Chondrocyte (in vitro differentiated cells): ENCODE data around the gene GLT1D1. TPM values are rescaled to one million over a fixed set of nuclear protein-coding genes. Genes with fewer than 3 reads are reported as not detected.

Experiments
- DNase-seq: peaks from one replicate; pipeline ENCODE4 v3.0.0; 2021; ENCODE audit warnings: mixed read lengths, low spot score
- H3K27ac Mint-ChIP-seq: one replicate; pipeline ENCODE4 v1.8.0; 2021; ENCODE audit warnings: mild to moderate bottlenecking, moderate library complexity, mixed read lengths; ENCODE audit not compliant: unreplicated experiment
- H3K27me3 Mint-ChIP-seq: 2 replicates; pipeline ENCODE4 v1.8.0; 2021; ENCODE audit warnings: low read depth, mixed read lengths
- H3K36me3 Mint-ChIP-seq: 2 replicates; pipeline ENCODE4 v1.8.0; 2021; ENCODE audit warnings: low read depth, mixed read lengths
- H3K4me1 Mint-ChIP-seq: 2 replicates; pipeline ENCODE4 v1.8.0; 2021; ENCODE audit warnings: low read depth, mild to moderate bottlenecking, mixed read lengths
- H3K4me3 Mint-ChIP-seq: one replicate; pipeline ENCODE4 v1.8.0; 2021; ENCODE audit warnings: mild to moderate bottlenecking, moderate library complexity, mixed read lengths; ENCODE audit not compliant: unreplicated experiment
- H3K9me3 Mint-ChIP-seq: 2 replicates; pipeline ENCODE4 v1.8.0; 2021; ENCODE audit warnings: low read depth, mixed read lengths
- CTCF ChIP-seq: fragments of 200-600 bp; sonication (generic); IDR thresholded peaks from 2 replicates; pipeline ENCODE4 v1.5.0; 2021; ENCODE audit warnings: antibody characterized with exemption, mild to moderate bottlenecking, moderate library complexity
- total RNA-seq: library from RNA; stranded (reverse); gene quantifications from 3 replicates; pipeline ENCODE4 v1.2.1, GENCODE V29; 2021

GLT1D1 gene
- total RNA-seq, 1 donor from 2014 or later, result 0.22 TPM

- no peak for TF ChIP-seq CTCF
- Mint-ChIP-seq H3K36me3 (no peaks in the 10 kb centered on the region), H3K4me3 (no peak overlapping the region), H3K4me1 (peaks cover 3% of the 10 kb centered on the region), H3K9me3 (no peaks in the 10 kb centered on the region), H3K27me3 (peaks cover 42% of the 10 kb centered on the region), H3K27ac (no peak overlapping the region)
- DNase-seq, result peak; percentile 18
These were observed 1.1 kb upstream of the GLT1D1 start for GRCh38 chr12:128852026-128852698.

GRCh38 chr12:128853600-128854197 is 421 bp downstream of the GLT1D1 start:
- H3K27ac Mint-ChIP-seq, result no peak overlapping the region
- DNase-seq, result peak; percentile 78

GRCh38 chr12:128856035-128856790 is 2.9 kb downstream of the GLT1D1 start:
- H3K27me3 Mint-ChIP-seq, result peaks cover 38% of the 10 kb centered on the region
- TF ChIP-seq CTCF, result no peak
- peaks cover 3% of the 10 kb centered on the region for H3K4me1 Mint-ChIP-seq
- DNase-seq, result no peak
- no peaks in the 10 kb centered on the region for H3K9me3 Mint-ChIP-seq
- H3K36me3 Mint-ChIP-seq, result no peaks in the 10 kb centered on the region
- no peak overlapping the region for H3K27ac Mint-ChIP-seq
- no peak overlapping the region for H3K4me3 Mint-ChIP-seq

More at GRCh38 chr12:128853600-128854197, 421 bp downstream of the GLT1D1 start:
- Mint-ChIP-seq H3K4me1 (peaks cover 3% of the 10 kb centered on the region), H3K4me3 (peak overlapping the region; percentile 60), H3K27me3 (peaks cover 46% of the 10 kb centered on the region), H3K36me3 (no peaks in the 10 kb centered on the region), H3K9me3 (no peaks in the 10 kb centered on the region)
- TF ChIP-seq CTCF, result no peak

- Mint-ChIP-seq H3K4me1 (peaks cover 3% of the 10 kb centered on the region), H3K27me3 (peaks cover 39% of the 10 kb centered on the region), H3K27ac (no peak overlapping the region), H3K36me3 (no peaks in the 10 kb centered on the region), H3K4me3 (no peak overlapping the region), H3K9me3 (no peaks in the 10 kb centered on the region)
- TF ChIP-seq CTCF, result no peak
- DNase-seq, result peak; percentile 18
These were observed 3.5 kb downstream of the GLT1D1 start for GRCh38 chr12:128856791-128857078.

GRCh38 chr12:128857133-128857763 is 4.0 kb downstream of the GLT1D1 start:
- no peaks in the 10 kb centered on the region for H3K36me3 Mint-ChIP-seq
- H3K27ac Mint-ChIP-seq, result no peak overlapping the region
- TF ChIP-seq CTCF, result no peak
- H3K4me1 Mint-ChIP-seq, result peaks cover 3% of the 10 kb centered on the region
- DNase-seq, result peak; percentile 17
- H3K9me3 Mint-ChIP-seq, result no peaks in the 10 kb centered on the region
- no peak overlapping the region for H3K4me3 Mint-ChIP-seq
- peaks cover 35% of the 10 kb centered on the region for H3K27me3 Mint-ChIP-seq
